AG10803 (cell line): ENCODE measurements around the gene SLMAP.

Experiments used
- DNase-seq: peaks from one replicate; pipeline ENCODE4 v3.0.0; 2010; ENCODE audit warnings: low read depth
- H3K4me3 ChIP-seq: 2 replicates; pipeline ENCODE4 v1.5.1; 2011; ENCODE audit warnings: mild to moderate bottlenecking, low read length, control low read depth
- CTCF ChIP-seq: conservative IDR thresholded peaks from 2 replicates; pipeline ENCODE4 v1.5.1; 2011; ENCODE audit warnings: mild to moderate bottlenecking, low read length, control low read depth, inconsistent platforms

SLMAP gene

GRCh38 chr3:57956833-57957174 is 200.7 kb downstream of the SLMAP start:
- no peak for TF ChIP-seq CTCF
- DNase-seq: no peak
- no peak overlapping the region for H3K4me3 ChIP-seq

GRCh38 chr3:57957824-57958223 is 201.7 kb downstream of the SLMAP start:
- no peak for DNase-seq
- no peak overlapping the region for H3K4me3 ChIP-seq
- no peak for TF ChIP-seq CTCF

GRCh38 chr3:57958642-57959422 is 202.7 kb downstream of the SLMAP start:
- TF ChIP-seq CTCF: no peak
- no peak for DNase-seq
- H3K4me3 ChIP-seq: no peak overlapping the region

GRCh38 chr3:57959423-57960173 is 203.5 kb downstream of the SLMAP start:
- H3K4me3 ChIP-seq: no peak overlapping the region
- no peak for DNase-seq

GRCh38 chr3:57960174-57960505 is 204.0 kb downstream of the SLMAP start:
- no peak for DNase-seq
- TF ChIP-seq CTCF: no peak
- no peak overlapping the region for H3K4me3 ChIP-seq

More at GRCh38 chr3:57959423-57960173, 203.5 kb downstream of the SLMAP start:
- TF ChIP-seq CTCF: no peak

GRCh38 chr3:57961177-57961827 is 205.2 kb downstream of the SLMAP start:
- DNase-seq: no peak
- no peak for TF ChIP-seq CTCF
- no peak overlapping the region for H3K4me3 ChIP-seq
